Retinal pigment epithelial cell (primary cell): ENCODE results near the gene CD8B.

Source experiments
- DNase-seq: peaks from one replicate; pipeline ENCODE4 v3.0.0-alpha.2; 2010; ENCODE audit warnings: low read depth
- H3K4me3 ChIP-seq: 2 replicates; pipeline ENCODE4 v1.5.1; 2011; ENCODE audit warnings: mild to moderate bottlenecking, low read length, control low read depth, moderate library complexity
- TF ChIP-seq, protein P1 (sequence below): conservative IDR thresholded peaks from 2 replicates; pipeline ENCODE4 v1.5.1; 2011; ENCODE audit warnings: low read depth, low read length, control low read depth, inconsistent platforms

Gene CD8B

DNA sequence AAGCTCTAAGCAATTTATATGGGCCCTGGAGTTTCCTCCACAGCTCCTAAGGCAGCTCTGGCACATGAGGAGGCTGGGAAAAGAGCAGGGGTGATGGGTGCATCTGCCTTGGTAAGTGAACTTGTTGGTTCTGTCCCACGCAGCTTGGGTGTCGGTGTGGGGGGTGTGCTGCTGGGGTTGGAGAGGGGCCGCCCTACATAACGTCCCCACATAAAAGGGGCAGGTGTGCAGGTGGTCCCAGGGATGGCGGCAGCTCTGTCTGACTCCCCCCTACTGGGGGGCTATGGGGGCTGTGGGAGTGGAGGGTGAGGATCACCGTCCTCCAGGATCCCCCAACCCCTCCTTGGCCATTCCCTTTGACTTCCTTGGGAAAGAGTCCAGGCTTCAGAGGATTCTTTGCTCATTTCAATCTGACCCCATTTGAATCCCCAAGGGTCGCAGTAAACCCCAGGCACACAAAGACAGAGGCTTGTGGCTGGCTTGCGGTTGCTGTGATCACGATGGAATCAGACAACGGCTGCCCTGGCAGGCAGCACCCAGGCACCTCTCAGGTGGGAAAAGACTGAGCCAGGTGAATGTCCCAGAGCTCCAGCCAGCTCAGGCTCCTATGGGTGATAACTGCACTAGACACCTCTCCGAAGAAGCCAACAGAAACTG is 36.5 kb downstream of the CD8B start:
- TF ChIP-seq, protein P1, sequence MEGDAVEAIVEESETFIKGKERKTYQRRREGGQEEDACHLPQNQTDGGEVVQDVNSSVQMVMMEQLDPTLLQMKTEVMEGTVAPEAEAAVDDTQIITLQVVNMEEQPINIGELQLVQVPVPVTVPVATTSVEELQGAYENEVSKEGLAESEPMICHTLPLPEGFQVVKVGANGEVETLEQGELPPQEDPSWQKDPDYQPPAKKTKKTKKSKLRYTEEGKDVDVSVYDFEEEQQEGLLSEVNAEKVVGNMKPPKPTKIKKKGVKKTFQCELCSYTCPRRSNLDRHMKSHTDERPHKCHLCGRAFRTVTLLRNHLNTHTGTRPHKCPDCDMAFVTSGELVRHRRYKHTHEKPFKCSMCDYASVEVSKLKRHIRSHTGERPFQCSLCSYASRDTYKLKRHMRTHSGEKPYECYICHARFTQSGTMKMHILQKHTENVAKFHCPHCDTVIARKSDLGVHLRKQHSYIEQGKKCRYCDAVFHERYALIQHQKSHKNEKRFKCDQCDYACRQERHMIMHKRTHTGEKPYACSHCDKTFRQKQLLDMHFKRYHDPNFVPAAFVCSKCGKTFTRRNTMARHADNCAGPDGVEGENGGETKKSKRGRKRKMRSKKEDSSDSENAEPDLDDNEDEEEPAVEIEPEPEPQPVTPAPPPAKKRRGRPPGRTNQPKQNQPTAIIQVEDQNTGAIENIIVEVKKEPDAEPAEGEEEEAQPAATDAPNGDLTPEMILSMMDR: no peak
- DNase-seq: no peak
- H3K4me3 ChIP-seq: no peak overlapping the region

DNA sequence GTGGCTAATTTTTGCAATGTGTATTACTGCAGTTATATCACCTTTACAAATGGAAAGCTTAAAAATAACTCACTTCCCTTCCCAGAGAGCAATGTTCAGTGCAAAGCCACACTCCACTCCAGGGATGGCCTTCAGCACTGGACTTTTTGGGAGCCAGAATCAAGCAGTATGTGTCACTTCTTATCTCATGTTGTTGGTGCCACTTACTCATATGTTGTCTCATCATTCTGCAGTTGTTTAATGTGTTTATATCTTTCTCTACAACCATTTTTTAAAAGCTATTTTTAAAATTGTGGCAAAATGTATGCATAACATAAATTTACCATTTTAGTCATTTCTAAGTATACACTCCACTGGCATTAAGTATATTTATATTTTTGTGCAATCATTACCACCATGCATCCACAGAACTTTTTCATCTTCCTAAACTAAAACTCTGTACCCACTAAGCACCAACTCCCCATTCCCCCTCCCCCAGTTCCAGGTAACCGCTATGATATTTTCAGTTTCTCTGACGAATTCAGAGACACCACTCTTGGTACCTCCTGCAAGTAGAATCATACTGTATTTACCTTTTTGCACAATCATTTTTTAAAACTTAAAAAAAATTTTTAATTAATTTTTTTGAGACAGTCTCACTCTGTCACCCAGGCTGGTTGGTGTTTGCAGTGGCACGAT is 38.9 kb downstream of the CD8B start:
- H3K4me3 ChIP-seq: no peak overlapping the region
- TF ChIP-seq, protein P1: no peak
- DNase-seq: no peak

DNA sequence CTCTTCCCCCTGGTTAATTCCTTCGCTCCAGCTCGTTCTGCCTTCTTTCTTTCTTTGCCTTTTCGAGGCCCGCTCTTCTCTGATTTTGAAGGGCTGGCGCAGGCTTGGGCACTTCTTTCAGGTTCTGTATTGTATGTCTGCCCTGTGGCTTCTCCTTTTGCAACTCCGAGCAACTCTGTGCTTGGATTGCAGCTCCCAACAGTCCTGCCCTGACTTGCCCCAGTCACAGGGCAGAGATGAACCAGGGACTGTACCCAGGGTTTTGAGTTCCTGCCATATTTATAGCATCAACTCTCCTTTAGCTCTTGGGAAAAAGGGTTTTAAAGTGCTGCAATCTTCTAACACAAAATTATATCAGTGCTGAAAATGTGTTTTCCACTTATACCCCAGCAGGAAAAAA is 39.8 kb downstream of the CD8B start:
- no peak overlapping the region for H3K4me3 ChIP-seq
- DNase-seq: no peak
- TF ChIP-seq, protein P1: no peak

DNA sequence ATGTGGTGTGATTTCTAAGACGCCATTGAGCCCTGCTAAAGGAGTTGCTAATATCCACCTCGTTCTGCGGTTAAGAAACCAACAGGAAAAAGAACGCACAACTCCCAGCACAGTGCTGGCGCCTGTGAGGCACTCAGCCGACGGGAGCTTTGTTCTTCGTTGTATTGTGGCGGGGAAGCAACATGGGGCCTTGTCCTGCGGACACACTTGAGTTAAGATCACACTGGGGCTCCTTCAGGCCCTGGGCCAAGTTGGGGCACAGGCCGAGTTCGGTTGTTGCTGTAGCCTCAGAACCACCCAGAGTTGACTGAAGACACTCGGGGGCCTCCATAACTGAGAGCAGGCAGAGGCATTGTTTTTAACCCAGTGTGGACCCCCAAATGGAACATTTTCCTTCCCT is 40.4 kb downstream of the CD8B start:
- TF ChIP-seq, protein P1: no peak
- DNase-seq: no peak
- no peak overlapping the region for H3K4me3 ChIP-seq

DNA sequence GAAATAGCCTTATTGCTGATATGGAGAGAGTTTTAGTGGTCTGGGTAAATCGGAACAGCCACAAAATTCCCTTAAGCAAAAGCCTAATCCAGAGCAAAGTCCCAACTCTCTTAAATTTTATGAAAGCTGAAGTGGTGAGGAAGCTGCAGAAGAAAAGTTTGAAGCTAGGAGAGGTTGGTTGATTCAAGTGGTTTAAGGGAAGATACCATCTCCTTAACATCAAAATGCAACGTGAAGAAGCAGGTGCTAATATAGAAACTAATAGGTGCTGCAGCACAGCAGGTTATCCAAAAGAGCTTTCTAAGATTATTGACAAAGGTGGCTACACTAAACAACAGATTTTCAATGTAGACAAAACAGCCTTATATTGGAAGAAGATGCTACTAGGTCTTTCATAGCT is 42.7 kb downstream of the CD8B start:
- H3K4me3 ChIP-seq: no peak overlapping the region
- no peak for DNase-seq
- TF ChIP-seq, protein P1: no peak

DNA sequence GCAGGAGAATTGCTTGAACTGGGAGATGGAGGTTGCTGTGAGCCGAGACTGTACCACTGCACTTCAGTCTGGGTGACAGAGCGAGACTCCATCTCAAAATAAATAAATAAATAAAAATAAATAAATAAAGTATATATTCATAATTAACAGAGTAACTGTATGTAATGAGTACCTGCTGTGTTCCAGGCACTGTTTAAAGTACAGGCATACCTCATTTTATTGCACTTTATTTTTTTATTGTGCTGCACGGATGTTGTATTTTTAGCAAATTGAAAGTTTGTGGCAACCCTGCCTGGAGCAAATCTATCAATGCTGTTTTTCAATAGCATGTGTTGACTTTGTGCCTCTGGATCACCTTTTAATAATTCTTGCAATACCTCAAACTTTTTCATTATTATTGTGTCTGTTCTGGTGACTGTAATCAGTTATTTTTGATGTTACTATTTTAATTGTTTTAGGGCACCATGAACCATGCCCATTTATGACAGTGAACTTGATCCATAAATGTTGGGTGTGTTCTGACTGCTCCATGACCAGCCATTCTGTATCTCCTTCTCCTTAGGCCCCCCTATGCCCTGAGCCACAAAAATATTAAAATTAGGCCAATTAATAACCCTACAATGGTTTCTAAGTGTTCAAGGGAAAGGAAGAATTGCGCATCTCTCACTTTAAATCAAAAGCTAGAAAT is 43.4 kb downstream of the CD8B start:
- TF ChIP-seq, protein P1: no peak
- no peak overlapping the region for H3K4me3 ChIP-seq
- DNase-seq: no peak

DNA sequence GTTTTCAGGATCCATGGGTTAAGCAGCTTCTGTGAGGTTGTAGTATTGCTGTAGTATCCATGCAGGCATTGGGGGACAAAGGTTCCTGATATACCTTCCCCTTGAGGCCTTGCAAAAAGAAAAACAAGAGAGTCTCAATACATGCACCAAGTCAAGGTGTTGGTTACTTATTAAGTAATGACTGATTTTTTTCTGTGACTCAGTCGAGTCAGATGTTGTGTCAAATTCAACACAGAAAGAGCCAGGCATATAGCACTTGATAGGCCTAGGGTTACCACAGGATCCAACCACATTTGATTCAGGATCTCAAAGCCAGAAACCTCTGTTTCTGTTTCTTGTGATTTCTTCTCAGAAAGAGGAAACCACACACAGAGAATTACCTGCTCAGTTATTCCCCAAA is 46.1 kb downstream of the CD8B start:
- DNase-seq: no peak
- H3K4me3 ChIP-seq: no peak overlapping the region
- TF ChIP-seq, protein P1: no peak
